Skeletal muscle tissue (tissue), 4 donors: ENCODE results near the gene CELF4. TPM values are rescaled to one million over a fixed set of nuclear protein-coding genes. Genes with fewer than 3 reads are reported as not detected.

ENCODE experiments used
- H3K27ac ChIP-seq: one replicate; pipeline ENCODE4 v1.7.0; 2013; ENCODE audit warnings: mild to moderate bottlenecking, low read depth, low read length, inconsistent platforms
- H3K27me3 ChIP-seq, 3 donors: one replicate each; pipeline ENCODE4 v1.7.0; 2013; ENCODE audit warnings: low read length in 3 of 3; ENCODE audit not compliant: control insufficient read depth in 3 of 3, insufficient read depth in 3 of 3
- H3K36me3 ChIP-seq, 3 donors: one replicate each; pipeline ENCODE4 v1.7.0; 2013; ENCODE audit warnings: low read length in 3 of 3; ENCODE audit not compliant: control insufficient read depth in 3 of 3, insufficient read depth in 3 of 3
- H3K4me1 ChIP-seq, 3 donors: one replicate each; pipeline ENCODE4 v1.7.0; 2013; ENCODE audit warnings: low read length in 3 of 3, mild to moderate bottlenecking in 3 of 3; ENCODE audit not compliant: control insufficient read depth in 3 of 3, insufficient read depth in 3 of 3
- H3K4me3 ChIP-seq, 3 donors: one replicate each; pipeline ENCODE4 v1.7.0; 2013; ENCODE audit warnings: low read length in 3 of 3
- H3K9ac ChIP-seq, 3 donors: one replicate each; pipeline ENCODE4 v1.7.0; 2013; ENCODE audit warnings: low read length in 3 of 3, mild to moderate bottlenecking in 3 of 3, moderate library complexity in 2 of 3, low read depth in 1 of 3
- H3K9me3 ChIP-seq, 3 donors: one replicate each; pipeline ENCODE4 v1.7.0; 2013; ENCODE audit warnings: low read length in 3 of 3; ENCODE audit not compliant: control insufficient read depth in 3 of 3
- total RNA-seq: library from RNA; depleted of rRNA; stranded (reverse); fragments of >200 nt; gene quantifications from one replicate; pipeline ENCODE4 v1.2.3, GENCODE V29; 2014
- donor health status: Osteomylitis.

CELF4 gene
- total RNA-seq, 1 donor from 2014 or later, result not detected

- Histone ChIP-seq H3K27ac (no peak overlapping the region), H3K36me3 (no peaks in the 10 kb centered on the region), H3K9ac (no peak overlapping the region), H3K9me3 (peaks cover 0 to 2% (median 0%) of the 10 kb centered on the region in 3 donors), H3K27me3 (peaks cover 21 to 40% (median 35%) of the 10 kb centered on the region in 3 donors), H3K4me3 (no peak overlapping the region), H3K4me1 (no peaks in the 10 kb centered on the region)
Observed at GRCh38 chr18:37270038-37270665, 295.4 kb downstream of the CELF4 start.

GRCh38 chr18:37266290-37266689, 299.3 kb downstream of the CELF4 start:
- Histone ChIP-seq H3K4me3 (no peak overlapping the region), H3K9ac (no peak overlapping the region), H3K27ac (no peak overlapping the region), H3K4me1 (no peaks in the 10 kb centered on the region), H3K9me3 (peaks cover 0 to 2% (median 0%) of the 10 kb centered on the region in 3 donors), H3K36me3 (no peaks in the 10 kb centered on the region), H3K27me3 (peaks cover 21 to 42% (median 31%) of the 10 kb centered on the region in 3 donors)

GRCh38 chr18:37265382-37265781, 300.2 kb downstream of the CELF4 start:
- H3K27me3 ChIP-seq, result peaks cover 21 to 49% (median 40%) of the 10 kb centered on the region in 3 donors
- H3K9me3 ChIP-seq, result no peaks in the 10 kb centered on the region
- H3K4me1 ChIP-seq, result no peaks in the 10 kb centered on the region
- no peaks in the 10 kb centered on the region for H3K36me3 ChIP-seq
- H3K4me3 ChIP-seq, result no peak overlapping the region
- H3K27ac ChIP-seq, result no peak overlapping the region
- no peak overlapping the region for H3K9ac ChIP-seq

- H3K27ac ChIP-seq, result no peak overlapping the region
- no peaks in the 10 kb centered on the region for H3K4me1 ChIP-seq
- no peaks in the 10 kb centered on the region for H3K9me3 ChIP-seq
- H3K36me3 ChIP-seq, result no peaks in the 10 kb centered on the region
- peaks cover 21 to 51% (median 42%) of the 10 kb centered on the region in 3 donors for H3K27me3 ChIP-seq
- H3K9ac ChIP-seq, result no peak overlapping the region
- no peak overlapping the region for H3K4me3 ChIP-seq
Observed at GRCh38 chr18:37264956-37265355, 300.6 kb downstream of the CELF4 start.

- H3K4me3 ChIP-seq, result no peak overlapping the region
- no peak overlapping the region for H3K27ac ChIP-seq
- H3K27me3 ChIP-seq, result peaks cover 38 to 74% (median 53%) of the 10 kb centered on the region in 3 donors
- no peaks in the 10 kb centered on the region for H3K9me3 ChIP-seq
- H3K4me1 ChIP-seq, result no peaks in the 10 kb centered on the region
- H3K36me3 ChIP-seq, result no peaks in the 10 kb centered on the region
- H3K9ac ChIP-seq, result no peak overlapping the region
Observed at GRCh38 chr18:37261988-37262387, 303.6 kb downstream of the CELF4 start.

GRCh38 chr18:37261246-37261840, 304.3 kb downstream of the CELF4 start:
- Histone ChIP-seq H3K9me3 (no peaks in the 10 kb centered on the region), H3K36me3 (no peaks in the 10 kb centered on the region), H3K27me3 (peaks cover 40 to 76% (median 46%) of the 10 kb centered on the region in 3 donors), H3K27ac (no peak overlapping the region), H3K4me1 (no peaks in the 10 kb centered on the region), H3K9ac (no peak overlapping the region), H3K4me3 (no peak overlapping the region)

GRCh38 chr18:37260367-37261093, 305.1 kb downstream of the CELF4 start:
- Histone ChIP-seq H3K9me3 (no peaks in the 10 kb centered on the region), H3K4me3 (no peak overlapping the region), H3K9ac (no peak overlapping the region), H3K4me1 (no peaks in the 10 kb centered on the region), H3K36me3 (no peaks in the 10 kb centered on the region), H3K27ac (no peak overlapping the region), H3K27me3 (peaks cover 40 to 74% (median 46%) of the 10 kb centered on the region in 3 donors)

- no peak overlapping the region for H3K9ac ChIP-seq
- H3K4me3 ChIP-seq, result no peak overlapping the region
- no peaks in the 10 kb centered on the region for H3K36me3 ChIP-seq
- no peaks in the 10 kb centered on the region for H3K9me3 ChIP-seq
- H3K27ac ChIP-seq, result no peak overlapping the region
- peaks cover 45 to 76% (median 53%) of the 10 kb centered on the region in 3 donors for H3K27me3 ChIP-seq
- H3K4me1 ChIP-seq, result peaks cover 0 to under 1% (median 0%) of the 10 kb centered on the region in 3 donors
Observed at GRCh38 chr18:37259711-37260110, 305.9 kb downstream of the CELF4 start.

GRCh38 chr18:37258819-37259218, 306.8 kb downstream of the CELF4 start:
- no peaks in the 10 kb centered on the region for H3K36me3 ChIP-seq
- H3K9me3 ChIP-seq, result no peaks in the 10 kb centered on the region
- H3K4me3 ChIP-seq, result no peak overlapping the region
- peaks cover 0 to 3% (median 3%) of the 10 kb centered on the region in 3 donors for H3K4me1 ChIP-seq
- no peak overlapping the region for H3K27ac ChIP-seq
- H3K9ac ChIP-seq, result no peak overlapping the region
- peaks cover 48 to 72% (median 58%) of the 10 kb centered on the region in 3 donors for H3K27me3 ChIP-seq

- peaks cover 43 to 69% (median 64%) of the 10 kb centered on the region in 3 donors for H3K27me3 ChIP-seq
- no peaks in the 10 kb centered on the region for H3K9me3 ChIP-seq
- H3K9ac ChIP-seq, result no peak overlapping the region
- peaks cover 0 to 3% (median 3%) of the 10 kb centered on the region in 3 donors for H3K4me1 ChIP-seq
- no peak overlapping the region for H3K27ac ChIP-seq
- no peaks in the 10 kb centered on the region for H3K36me3 ChIP-seq
- no peak overlapping the region for H3K4me3 ChIP-seq
Observed at GRCh38 chr18:37258131-37258530, 307.5 kb downstream of the CELF4 start.
